A549 treated with AZD9567 at 1 μM for 4 hours (cell line): ENCODE data around the gene KLF9. TPM values are rescaled to one million over a fixed set of nuclear protein-coding genes. Genes with fewer than 3 reads are reported as not detected.

Experiments
- total RNA-seq: library from RNA; stranded (reverse); fragments of 200-300 nt; extraction: Qiagen RNA extraction; gene quantifications from 5 replicates; pipeline ENCODE4 v1.2.3, GENCODE V29; 2022; ENCODE audit not compliant: insufficient read depth

Gene KLF9
- 2.1 to 4.9 TPM (median 3.0 TPM) in 5 replicates for total RNA-seq

DNA sequence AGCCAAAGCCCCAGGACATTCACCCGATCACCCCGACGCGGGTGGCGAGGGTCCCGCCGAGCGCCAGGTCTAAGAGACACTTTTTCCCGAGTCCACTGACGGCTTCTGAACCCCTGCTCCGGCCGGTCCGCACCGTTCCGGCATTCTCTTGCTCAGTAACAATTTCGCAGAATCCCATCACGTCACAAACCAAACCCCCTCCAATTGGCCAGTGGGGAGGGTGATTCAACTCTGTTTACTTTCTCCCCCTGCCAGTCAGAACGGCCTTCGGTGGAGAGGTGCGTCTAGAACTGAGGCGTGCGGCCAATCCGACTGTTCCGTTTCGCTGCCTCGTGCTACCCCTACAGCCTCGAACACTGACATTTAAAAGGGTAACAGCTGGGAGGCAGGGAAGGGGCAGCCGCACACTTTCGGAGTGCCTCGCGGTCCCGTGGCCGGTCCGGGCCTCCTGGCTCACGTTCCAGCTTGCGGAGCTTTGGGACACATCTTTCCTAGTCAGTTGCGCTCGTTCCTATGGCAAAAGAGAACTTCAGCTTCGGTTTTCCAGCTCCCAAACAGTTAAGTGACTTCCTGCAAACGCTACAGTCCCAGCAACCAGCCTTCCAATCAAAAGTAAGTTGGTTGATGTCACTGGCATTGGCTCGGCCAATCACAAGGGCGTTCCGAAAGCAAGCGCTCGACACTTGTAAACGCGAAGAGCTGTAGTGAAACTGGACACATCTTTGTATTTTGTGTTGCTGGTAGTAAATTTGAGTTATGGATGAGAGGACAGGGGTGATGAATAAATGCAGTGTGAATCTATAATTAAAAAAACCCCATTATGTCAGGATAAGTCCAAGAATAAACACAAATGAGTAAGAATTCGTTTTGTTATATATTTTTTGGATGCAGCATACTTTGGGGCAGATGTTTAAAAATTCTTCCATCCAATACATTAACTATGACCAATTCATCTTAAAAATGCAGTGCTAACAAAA lies at the start of gene KLF9:
KLF9 (minus strand) TSS at position 859 of the 977 bp plus-strand sequence. CDS start 1,294 bp downstream, outside the sequence.

Other genes starting within 250 kb of the KLF9 start
- 9.8 to 20.0 TPM (median 17.2 TPM) in 5 replicates for gene SMC5, start 155.7 kb downstream of the KLF9 start, total RNA-seq